SK-N-SH (cell line): ENCODE measurements around the gene ARHGAP31. TPM values are rescaled to one million over a fixed set of nuclear protein-coding genes. Genes with fewer than 3 reads are reported as not detected.

Source experiments
- CTCF ChIA-PET: fragments of 300-600, 350-600 bp; formaldehyde crosslinking; extraction: SDS; loops from one replicate; lab custom pipeline; 2021; lab: Yijun Ruan, JAX
- POLR2A ChIA-PET: fragments of 350-600 bp; sonication (Branson Sonifier 250); formaldehyde crosslinking; extraction: SDS; loops from one replicate; lab custom pipeline; 2020; ENCODE audit warnings: antibody characterized with exemption, inconsistent platforms; lab: Yijun Ruan, JAX
- DNase-seq: peaks from one replicate; pipeline ENCODE4 v3.0.0; 2012
- H2AFZ ChIP-seq: fragments of 200-600 bp; sonication (generic); 2 replicates; pipeline ENCODE4 v1.8.1; 2016; ENCODE audit warnings: antibody characterized with exemption, mild to moderate bottlenecking, low read depth
- H3F3A ChIP-seq: fragments of 200-600 bp; sonication (generic); replicated peaks from 2 replicates; pipeline ENCODE3; 2016; ENCODE audit warnings: antibody characterized with exemption, mild to moderate bottlenecking; ENCODE audit not compliant: insufficient read depth
- H3K27ac ChIP-seq, 2 experiments: fragments of 200-500 bp in 1 of 2; fragments of 200-600 bp in 1 of 2; sonication (Bioruptor generic) in 1 of 2; sonication (generic), shearing (Covaris generic) in 1 of 2; 2 replicates each; pipeline versions ENCODE4 v1.5.1 to v1.6.1; 2014 to 2016; ENCODE audit warnings: low read depth in 2 of 2, inconsistent platforms in 1 of 2, low read length in 1 of 2, mild to moderate bottlenecking in 1 of 2, mixed read lengths in 1 of 2
- H3K27me3 ChIP-seq: fragments of 200-600 bp; sonication (generic), shearing (Covaris generic); 2 replicates; pipeline ENCODE4 v1.6.1; 2016; ENCODE audit warnings: mixed run types; ENCODE audit not compliant: insufficient read depth
- H3K36me3 ChIP-seq, 2 experiments: fragments of 200-500 bp in 1 of 2; fragments of 200-600 bp in 1 of 2; sonication (Bioruptor generic) in 1 of 2; sonication (generic) in 1 of 2; replicated peaks in 1 of 2; 2 replicates each; pipeline versions ENCODE3 to v1.5.1; 2014 to 2016; ENCODE audit warnings: low read length in 1 of 2, mild to moderate bottlenecking in 1 of 2; ENCODE audit not compliant: insufficient read depth in 2 of 2, control insufficient read depth in 1 of 2
- H3K4me1 ChIP-seq, 2 experiments: fragments of 200-500 bp in 1 of 2; fragments of 200-600 bp in 1 of 2; sonication (Bioruptor generic) in 1 of 2; sonication (generic), shearing (Covaris generic) in 1 of 2; 2 replicates each; pipeline versions ENCODE4 v1.5.1 to v1.6.1; 2014 to 2016; ENCODE audit warnings: low read depth in 1 of 2, low read length in 1 of 2, mixed run types in 1 of 2; ENCODE audit not compliant: insufficient read depth in 2 of 2, control insufficient read depth in 1 of 2
- H3K4me2 ChIP-seq: fragments of 200-600 bp; sonication (generic), shearing (Covaris generic); 2 replicates; pipeline ENCODE4 v1.6.1; 2017; ENCODE audit warnings: mixed run types
- H3K4me3 ChIP-seq, 2 experiments: fragments of 200-500 bp in 1 of 2; fragments of 200-600 bp in 1 of 2; sonication (Bioruptor generic) in 1 of 2; sonication (generic), shearing (Covaris generic) in 1 of 2; 2 replicates each; pipeline versions ENCODE4 v1.5.1 to v1.8.1; 2014 to 2016; ENCODE audit warnings: low read depth in 2 of 2, inconsistent platforms in 1 of 2, low read length in 1 of 2, mild to moderate bottlenecking in 1 of 2, mixed read lengths in 1 of 2, moderate library complexity in 1 of 2
- H3K79me2 ChIP-seq: fragments of 200-600 bp; sonication (generic); 2 replicates; pipeline ENCODE4 v1.8.1; 2017; ENCODE audit warnings: mild to moderate bottlenecking; ENCODE audit not compliant: insufficient read depth
- H3K9ac ChIP-seq: fragments of 200-600 bp; sonication (generic); 2 replicates; pipeline ENCODE4 v1.6.1; 2017; ENCODE audit warnings: mixed run types
- H3K9me2 ChIP-seq: fragments of 200-600 bp; sonication (generic); 2 replicates; pipeline ENCODE4 v1.6.1; 2017; ENCODE audit warnings: mixed run types
- H3K9me3 ChIP-seq: fragments of 200-600 bp; sonication (generic); 2 replicates; pipeline ENCODE4 v1.6.1; 2017; ENCODE audit warnings: mixed run types, mild to moderate bottlenecking, moderate library complexity
- H4K20me1 ChIP-seq: fragments of 200-600 bp; sonication (generic); 2 replicates; pipeline ENCODE4 v1.6.1; 2017; ENCODE audit warnings: mild to moderate bottlenecking, mixed run types; ENCODE audit not compliant: insufficient read depth
- CHD2 ChIP-seq: fragments of 150-350 bp; IDR thresholded peaks from 2 replicates; pipeline ENCODE4 v1.6.1; 2018; ENCODE audit warnings: low read length; ENCODE audit not compliant: partially characterized antibody
- ELF1 ChIP-seq: IDR thresholded peaks from 2 replicates; pipeline ENCODE4 v1.4.0; 2012
- EP300 ChIP-seq, 2 experiments: IDR thresholded peaks; 2 replicates each; pipeline versions ENCODE4 v1.4.0 to v1.6.1; 2012; ENCODE audit warnings: borderline replicate concordance in 1 of 2, low read depth in 1 of 2, low read length in 1 of 2
- EZH2phosphoT487 ChIP-seq: fragments of 200-600 bp; sonication (generic); IDR thresholded peaks from 2 replicates; pipeline ENCODE4 v1.6.1; 2017; ENCODE audit warnings: low read depth, mixed run types, mild to moderate bottlenecking, antibody characterized with exemption, moderate library complexity, borderline replicate concordance
- FOSL2 ChIP-seq: IDR thresholded peaks from 2 replicates; pipeline ENCODE4 v1.4.0; 2012; ENCODE audit warnings: low read depth, mild to moderate bottlenecking, moderate library complexity, borderline replicate concordance
- FOXJ3 ChIP-seq: sonication (generic); formaldehyde crosslinking; IDR thresholded peaks from 2 replicates; pipeline ENCODE4 v1.5.1; 2020; ENCODE audit warnings: mild to moderate bottlenecking, missing genetic modification reagents
- GATA2 ChIP-seq: sonication (generic); formaldehyde crosslinking; IDR thresholded peaks from 2 replicates; pipeline ENCODE4 v1.5.0; 2020; ENCODE audit warnings: mild to moderate bottlenecking, missing genetic modification reagents
- IRF3 ChIP-seq: fragments of 150-350 bp; IDR thresholded peaks from 2 replicates; pipeline ENCODE4 v1.6.1; 2016; ENCODE audit warnings: mild to moderate bottlenecking, low read depth, low read length
- MEF2A ChIP-seq: IDR thresholded peaks from 2 replicates; pipeline ENCODE4 v1.4.0; 2012; ENCODE audit warnings: low read depth, borderline replicate concordance
- NFIC ChIP-seq: IDR thresholded peaks from 2 replicates; pipeline ENCODE4 v1.4.0; 2012; ENCODE audit warnings: borderline replicate concordance
- RAD21 ChIP-seq: IDR thresholded peaks from 2 replicates; pipeline ENCODE4 v1.6.1; 2012; ENCODE audit warnings: mild to moderate bottlenecking, low read length
- RCOR1 ChIP-seq: fragments of 150-350 bp; IDR thresholded peaks from 2 replicates; pipeline ENCODE4 v1.6.1; 2017; ENCODE audit warnings: antibody characterized with exemption, low read length
- RXRA ChIP-seq: IDR thresholded peaks from 2 replicates; pipeline ENCODE4 v1.4.0; 2012; ENCODE audit warnings: low read depth, mild to moderate bottlenecking, borderline replicate concordance
- SIN3A ChIP-seq: IDR thresholded peaks from 2 replicates; pipeline ENCODE4 v1.6.1; 2012; ENCODE audit warnings: low read depth, mild to moderate bottlenecking, low read length, moderate library complexity, borderline replicate concordance
- SMC3 ChIP-seq: IDR thresholded peaks from 2 replicates; pipeline ENCODE4 v1.6.1; 2012; ENCODE audit warnings: low read depth, low read length, improper control_type of control experiment
- TAF1 ChIP-seq: IDR thresholded peaks from 2 replicates; pipeline ENCODE4 v1.6.1; 2012; ENCODE audit warnings: low read depth, mild to moderate bottlenecking, low read length, moderate library complexity, borderline replicate concordance
- TEAD4 ChIP-seq: IDR thresholded peaks from 2 replicates; pipeline ENCODE4 v1.4.0; 2012; ENCODE audit warnings: mild to moderate bottlenecking, borderline replicate concordance; ENCODE audit not compliant: insufficient read depth
- YY1 ChIP-seq: IDR thresholded peaks from 2 replicates; pipeline ENCODE4 v1.4.0; 2012; ENCODE audit warnings: low read depth, mild to moderate bottlenecking
- WGBS: methylation state at CpG from one replicate; pipeline ENCODE4 v1.1.6; 2017; ENCODE audit warnings: low lambda C conversion rate; 5-methylcytosine and 5-hydroxymethylcytosine counted together
- polyA plus RNA-seq, 3 experiments: library from polyadenylated mRNA; depleted of rRNA; stranded (reverse); fragments of >200 nt; gene quantifications; 2 replicates each; pipeline ENCODE4 v1.2.3, GENCODE V29; 2012
- TF ChIP-seq, protein P1 (sequence below): IDR thresholded peaks from 2 replicates; pipeline ENCODE4 v1.4.0; 2012; ENCODE audit warnings: low read depth

The ARHGAP31 gene
- polyA plus RNA-seq, 1 of the 3 experiments (the other 2 are of a cell fraction) = 4.4 TPM

- H3K27me3 ChIP-seq = no peaks in the 10 kb centered on the region
- ChIA-PET CTCF (no interaction called here), POLR2A (no interaction called here)
- no peaks in the 10 kb centered on the region for H4K20me1 ChIP-seq
- H3K9me2 ChIP-seq = no peaks in the 10 kb centered on the region
- H3K4me3 ChIP-seq = no peak overlapping the region
- H3K4me1 ChIP-seq = no peaks in the 10 kb centered on the region
- peaks cover 12% of the 10 kb centered on the region for H3F3A ChIP-seq
- H3K9me3 ChIP-seq = no peaks in the 10 kb centered on the region
- DNase-seq = no peak
- TF ChIP-seq RXRA (no peak), FOSL2 (no peak), IRF3 (no peak), RAD21 (no peak), FOXJ3 (no peak), MEF2A (no peak), TAF1 (no peak), GATA2 (CRISPR knock-in tag) (no peak), YY1 (no peak), ELF1 (no peak), TEAD4 (no peak), SMC3 (no peak), RCOR1 (no peak), NFIC (no peak)
- TF ChIP-seq, protein P1, sequence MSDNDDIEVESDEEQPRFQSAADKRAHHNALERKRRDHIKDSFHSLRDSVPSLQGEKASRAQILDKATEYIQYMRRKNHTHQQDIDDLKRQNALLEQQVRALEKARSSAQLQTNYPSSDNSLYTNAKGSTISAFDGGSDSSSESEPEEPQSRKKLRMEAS = no peak
- no peak overlapping the region for H2AFZ ChIP-seq
- no peak overlapping the region for H3K27ac ChIP-seq
- H3K79me2 ChIP-seq = peaks cover 49% of the 10 kb centered on the region
- 97% methylated on average over 2 of the region's 2 CpGs for WGBS
- H3K36me3 ChIP-seq = peaks cover 42 to 90% of the 10 kb centered on the region in 2 experiments
- H3K9ac ChIP-seq = no peak overlapping the region
- H3K4me2 ChIP-seq = no peak overlapping the region
Observed at GRCh38 chr3:119444590-119444989, 150.4 kb downstream of the ARHGAP31 start.

- ChIA-PET POLR2A (interaction anchor here (0.6 kb wide), 1 partner anchor 9 kb away, joined by 3 read pairs; the partner anchor contains the start of gene TMEM39A), CTCF (interaction anchor here (1.5 kb wide), 1 partner anchor 9 kb away, joined by 3 read pairs; the partner anchor contains the start of gene TMEM39A)
- Histone ChIP-seq H3K9me2 (no peaks in the 10 kb centered on the region), H3K9ac (no peak overlapping the region), H3K4me1 (no peaks in the 10 kb centered on the region), H2AFZ (no peak overlapping the region), H3K9me3 (no peaks in the 10 kb centered on the region), H3K36me3 (peaks cover 73 to 94% of the 10 kb centered on the region in 2 experiments), H3K4me3 (no peak overlapping the region), H4K20me1 (peaks cover 19% of the 10 kb centered on the region; the same call in 1 of the 2 replicates), H3K27ac (no peak overlapping the region), H3F3A (peaks cover 7% of the 10 kb centered on the region), H3K4me2 (no peak overlapping the region), H3K27me3 (no peaks in the 10 kb centered on the region), H3K79me2 (peaks cover 88% of the 10 kb centered on the region)
- 87% methylated on average over 1 of the region's 1 CpG for WGBS
- no peak for DNase-seq
- no peak for TF ChIP-seq EP300 (IDR thresholded peaks at IDR 0.05; ENCODE audit: borderline replicate concordance in 1 of 2, low read depth in 1 of 2, low read length in 1 of 2)
- TF ChIP-seq SMC3 = no peak
- no peak for TF ChIP-seq RCOR1
- no peak for TF ChIP-seq SIN3A
- TF ChIP-seq CHD2 = no peak
- TF ChIP-seq EZH2phosphoT487 = no peak
Observed at GRCh38 chr3:119453822-119454221, 159.6 kb downstream of the ARHGAP31 start.
